GM12891 (cell line): Measurements from ENCODE around the gene C13orf42. TPM values are rescaled to one million over a fixed set of nuclear protein-coding genes. Genes with fewer than 3 reads are reported as not detected.

Experiments used
- DNase-seq: peaks from one replicate; pipeline ENCODE4 v3.0.0; 2011; ENCODE audit warnings: low spot score; ENCODE audit not compliant: insufficient read length
- FAIRE-seq: peaks from 2 replicates; lab custom pipeline; 2011; peaks lifted over from hg19 to GRCh38; lab: Jason Lieb, UNC
- PAX5 ChIP-seq: IDR thresholded peaks from 2 replicates; pipeline ENCODE4 v1.6.1; 2011; ENCODE audit warnings: low read length, moderate library complexity, mild to moderate bottlenecking; ENCODE audit not compliant: insufficient read depth, severe bottlenecking
- POLR2A ChIP-seq: IDR thresholded peaks from 2 replicates; pipeline ENCODE4 v1.6.1; 2011; ENCODE audit warnings: low read depth, low read length, control low read depth
- POLR2AphosphoS5 ChIP-seq: IDR thresholded peaks from 2 replicates; pipeline ENCODE4 v1.6.1; 2011; ENCODE audit warnings: low read depth, low read length, control low read depth
- POU2F2 ChIP-seq: IDR thresholded peaks from 2 replicates; pipeline ENCODE4 v1.6.1; 2011; ENCODE audit warnings: low read depth, mild to moderate bottlenecking, control low read depth, low read length, moderate library complexity
- SPI1 ChIP-seq: IDR thresholded peaks from 2 replicates; pipeline ENCODE4 v1.6.1; 2011; ENCODE audit warnings: low read depth, low read length, control low read depth
- TAF1 ChIP-seq: IDR thresholded peaks from 2 replicates; pipeline ENCODE4 v1.6.1; 2011; ENCODE audit warnings: low read depth, low read length, control low read depth
- polyA plus RNA-seq: library from polyadenylated mRNA; unstranded; fragments of >200 nt; gene quantifications from one replicate; pipeline ENCODE4 v1.2.1, GENCODE V29; 2012; ENCODE audit warnings: low read depth, missing spikeins, inconsistent platforms; ENCODE audit not compliant: missing spikeins

Gene C13orf42
- polyA plus RNA-seq, result 0.04 TPM

DNA sequence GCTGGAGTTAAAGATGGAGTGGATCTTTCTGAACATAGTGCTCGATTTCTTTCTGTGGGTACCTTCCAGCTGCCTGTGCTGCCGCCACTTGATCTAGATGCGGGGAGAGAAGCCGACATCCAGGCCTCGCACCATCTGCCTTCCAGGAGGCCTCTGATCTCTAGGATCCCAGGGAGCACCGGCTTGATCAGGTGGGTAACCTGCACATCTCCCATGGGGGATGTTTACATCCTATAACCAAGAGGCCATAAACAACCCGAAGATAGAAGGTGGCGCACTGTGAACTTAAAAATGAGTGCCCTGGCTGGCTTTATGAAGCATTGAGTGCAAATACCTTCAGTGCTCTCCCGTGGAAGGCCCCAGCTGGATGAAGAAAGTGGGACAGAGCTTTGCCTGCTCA lies at the start of gene C13orf42:
Gene C13orf42, minus strand, starts transcription at position 101 of the 400 bp plus-strand sequence. Its CDS starts 65 bp downstream, at position 36.
- FAIRE-seq (no peak), DNase-seq (no peak)
- TF ChIP-seq POU2F2 (no peak), TAF1 (no peak), POLR2AphosphoS5 (no peak), POLR2A (no peak), SPI1 (no peak), PAX5 (no peak)

DNA sequence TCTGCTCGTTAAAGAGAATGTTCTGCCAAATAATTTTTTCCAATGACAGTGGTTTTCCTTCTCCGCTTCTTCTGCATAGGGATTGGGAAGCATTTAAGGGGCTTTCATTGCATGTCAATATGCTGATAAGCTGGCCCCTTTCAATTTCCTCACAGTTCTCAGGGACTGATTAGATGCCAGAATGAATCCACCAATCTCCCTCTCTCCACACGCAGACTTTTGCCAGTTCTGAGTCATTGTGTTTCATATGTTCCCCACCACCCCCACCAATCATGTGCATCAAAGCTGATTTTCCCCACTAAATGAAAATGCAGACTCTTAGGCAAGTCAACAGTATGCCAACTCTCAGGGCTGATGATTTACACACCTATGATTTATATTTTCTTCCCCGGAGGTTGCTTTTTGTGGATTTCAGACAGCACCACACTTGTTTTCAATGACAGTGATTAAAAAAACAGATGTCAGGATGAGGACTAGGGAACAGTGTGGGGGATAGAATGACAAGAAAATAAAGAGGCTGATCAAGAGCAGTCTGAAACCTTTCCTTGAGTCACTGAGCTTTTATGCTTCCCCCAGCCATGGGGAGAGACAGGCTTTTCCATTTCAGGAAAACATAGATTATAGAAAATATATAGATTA lies 47.9 kb upstream of the C13orf42 start:
- DNase-seq (no peak), FAIRE-seq (no peak)
- no peak for TF ChIP-seq TAF1
- no peak for TF ChIP-seq POLR2AphosphoS5
- TF ChIP-seq POU2F2, result no peak
- TF ChIP-seq PAX5, result no peak
- no peak for TF ChIP-seq POLR2A
- no peak for TF ChIP-seq SPI1

DNA sequence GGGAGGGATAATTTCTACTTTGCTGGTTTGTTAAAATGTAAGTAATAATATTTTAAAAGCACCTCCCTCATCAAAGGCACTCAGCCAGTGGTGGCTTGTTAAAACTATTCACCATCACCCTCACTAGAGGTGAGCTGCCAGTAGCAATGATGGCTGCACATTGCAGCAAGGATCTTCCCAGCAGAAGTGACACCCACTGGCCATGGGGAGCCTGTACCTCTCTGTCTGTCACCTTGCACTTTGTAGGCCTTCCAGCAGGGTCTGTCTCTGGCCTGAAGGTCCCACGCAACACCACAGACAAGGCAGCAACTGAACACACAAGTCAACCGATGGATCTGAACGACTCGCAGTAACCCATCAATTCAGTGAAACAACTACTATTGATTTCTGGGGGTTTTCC lies 47.3 kb upstream of the C13orf42 start:
- TF ChIP-seq SPI1 (no peak), POLR2AphosphoS5 (no peak), TAF1 (no peak), POLR2A (no peak), POU2F2 (no peak), PAX5 (no peak)
- no peak for FAIRE-seq
- no peak for DNase-seq

DNA sequence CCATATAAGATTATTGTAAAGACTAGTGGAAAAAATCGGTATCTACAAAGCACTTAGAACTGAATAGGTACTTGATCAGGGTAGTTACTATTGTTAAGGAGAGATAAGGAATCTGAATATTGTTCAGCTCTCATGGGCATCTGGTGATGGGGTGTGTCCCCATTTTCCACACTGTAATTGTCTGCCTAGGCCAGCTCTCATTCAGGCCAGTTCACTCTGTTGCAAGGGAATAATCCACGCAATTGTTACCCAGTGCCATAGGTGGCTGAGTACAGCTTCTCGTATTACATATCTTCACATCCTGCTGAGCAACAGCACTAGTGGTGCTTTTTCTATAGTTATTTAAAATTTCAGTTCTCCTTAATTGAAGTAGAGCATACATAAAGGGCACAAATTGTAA lies 45.6 kb upstream of the C13orf42 start:
- no peak for FAIRE-seq
- no peak for DNase-seq
- TF ChIP-seq SPI1 (no peak), POLR2A (no peak), TAF1 (no peak), POLR2AphosphoS5 (no peak), POU2F2 (no peak), PAX5 (no peak)

DNA sequence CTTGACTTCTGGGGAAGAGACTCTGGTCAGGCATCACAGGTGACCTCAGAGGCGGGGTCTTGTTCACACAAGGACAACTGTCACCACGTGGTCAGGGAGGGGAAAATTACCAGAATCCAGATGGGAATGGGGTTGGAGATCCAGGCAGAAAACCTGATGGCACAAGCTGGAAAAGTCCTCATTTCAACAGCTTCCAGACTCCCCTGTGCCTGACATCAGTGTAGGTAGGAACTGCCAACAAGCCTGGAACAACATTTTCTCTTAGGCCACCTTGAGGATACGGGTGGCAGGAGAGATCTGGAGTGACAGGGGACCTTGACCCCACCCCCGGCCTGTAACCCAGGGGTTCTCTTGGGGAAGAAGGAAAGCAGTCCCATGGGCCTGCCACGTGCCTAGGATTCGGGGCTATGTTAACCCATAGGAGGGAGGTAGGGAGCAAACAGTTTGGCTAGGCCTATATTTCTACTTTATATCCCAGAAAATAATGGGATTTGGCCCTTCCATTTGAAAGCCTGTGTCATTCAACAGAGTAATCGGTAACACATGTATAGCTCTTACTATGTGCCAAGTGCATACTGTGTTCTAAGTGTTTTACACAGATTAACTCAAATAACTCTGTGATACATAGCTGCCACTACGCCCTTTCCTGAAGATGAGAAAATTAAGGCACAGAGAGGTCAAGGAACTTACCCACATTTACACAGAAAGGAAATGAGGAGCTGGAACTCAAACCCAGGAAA lies 44.9 kb upstream of the C13orf42 start:
- TF ChIP-seq POU2F2 (no peak), SPI1 (no peak), POLR2AphosphoS5 (no peak), TAF1 (no peak), PAX5 (no peak), POLR2A (no peak)
- DNase-seq (no peak), FAIRE-seq (no peak)

DNA sequence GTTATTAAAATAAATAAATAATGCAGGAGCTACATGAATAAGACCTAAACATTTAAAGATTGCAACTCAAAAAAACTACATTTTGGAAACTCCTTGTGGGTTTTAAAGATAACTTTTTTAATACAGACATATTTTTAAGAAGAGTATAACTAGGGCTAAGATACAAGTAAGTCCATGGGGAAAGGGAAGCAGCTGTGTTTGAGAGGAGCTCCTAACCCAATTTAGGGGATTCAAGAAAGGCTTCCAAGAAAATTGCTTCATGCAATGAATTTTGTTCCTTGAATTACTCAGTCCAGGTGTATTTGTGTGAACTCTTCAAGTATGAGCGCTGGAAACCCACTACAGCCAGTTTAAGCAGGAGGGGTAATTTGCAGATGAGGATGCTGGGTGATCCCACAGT lies 44.1 kb upstream of the C13orf42 start:
- no peak for DNase-seq
- no peak for TF ChIP-seq SPI1
- no peak for TF ChIP-seq POLR2AphosphoS5
- no peak for TF ChIP-seq POU2F2
- no peak for TF ChIP-seq TAF1
- no peak for TF ChIP-seq POLR2A
- no peak for TF ChIP-seq PAX5
- no peak for FAIRE-seq

DNA sequence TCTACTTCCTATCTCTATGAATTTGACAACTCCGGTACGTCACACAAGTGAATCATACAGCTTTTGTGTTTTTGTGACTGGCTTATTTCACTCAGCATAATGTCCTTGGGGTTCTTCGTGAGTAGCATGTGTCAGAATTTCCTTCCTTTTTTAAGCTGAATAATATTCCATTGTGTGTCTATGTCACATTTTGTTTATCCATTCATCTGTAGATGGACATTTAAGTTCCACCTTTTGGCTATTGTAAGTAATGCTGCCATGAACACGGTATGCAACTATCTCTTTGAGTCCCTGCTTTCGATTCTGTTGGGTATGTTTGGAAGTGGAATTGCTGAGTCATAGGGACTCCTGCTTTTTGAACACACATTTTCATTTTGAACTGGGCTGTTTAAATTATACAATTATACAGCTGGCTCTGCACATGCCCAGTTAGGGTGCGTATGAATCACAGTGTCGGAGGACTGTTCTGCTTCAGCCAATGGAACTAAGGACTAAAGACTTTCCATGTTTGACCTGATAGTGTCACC lies 43.0 kb upstream of the C13orf42 start:
- DNase-seq, result no peak
- FAIRE-seq, result no peak
- TF ChIP-seq POLR2A (no peak), POU2F2 (no peak), PAX5 (no peak), TAF1 (no peak), SPI1 (no peak), POLR2AphosphoS5 (no peak)

DNA sequence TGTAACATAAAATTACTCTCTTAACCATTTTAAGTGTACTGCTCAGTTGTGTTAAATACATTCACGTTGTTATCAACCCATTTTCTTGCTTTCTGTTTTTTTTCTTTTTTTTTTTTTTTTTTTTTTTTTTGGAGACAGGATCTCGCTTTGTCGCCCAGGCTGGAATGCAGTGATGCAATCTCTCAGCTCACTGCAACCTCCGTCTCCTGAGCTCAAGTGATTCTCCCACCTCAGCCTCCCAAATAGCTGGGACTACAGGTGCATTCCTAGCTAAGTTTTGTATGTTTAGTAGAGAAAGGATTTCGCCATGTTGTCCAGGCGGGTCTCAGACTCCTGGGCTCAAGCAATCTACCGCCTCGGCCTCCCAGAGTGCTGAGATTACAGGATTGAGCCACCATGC lies 42.5 kb upstream of the C13orf42 start:
- DNase-seq (no peak), FAIRE-seq (no peak)
- no peak for TF ChIP-seq POU2F2
- TF ChIP-seq SPI1, result no peak
- no peak for TF ChIP-seq POLR2A
- TF ChIP-seq TAF1, result no peak
- TF ChIP-seq POLR2AphosphoS5, result no peak
- TF ChIP-seq PAX5, result no peak

DNA sequence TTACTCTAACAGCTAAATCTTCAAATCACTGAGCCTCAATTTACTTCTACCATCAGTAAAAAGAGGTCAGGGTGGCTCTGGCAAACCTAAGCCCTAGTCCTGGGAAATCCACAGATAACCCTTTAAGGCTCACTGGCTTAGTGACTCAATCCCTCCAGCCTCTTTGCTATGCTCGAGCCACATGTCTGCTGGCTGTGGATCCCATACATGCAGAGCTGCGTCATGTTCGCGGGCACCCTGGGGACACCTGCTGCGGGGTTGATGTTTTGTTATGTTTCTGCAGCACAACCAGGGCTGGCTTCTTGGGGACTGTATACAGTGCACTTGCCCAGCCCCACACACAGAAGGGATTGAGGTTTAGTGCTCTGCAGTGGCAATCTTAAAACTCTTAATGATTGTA lies 41.6 kb upstream of the C13orf42 start:
- TF ChIP-seq TAF1 (no peak), SPI1 (no peak), POU2F2 (no peak), POLR2AphosphoS5 (no peak), PAX5 (no peak), POLR2A (no peak)
- FAIRE-seq (no peak), DNase-seq (no peak)

DNA sequence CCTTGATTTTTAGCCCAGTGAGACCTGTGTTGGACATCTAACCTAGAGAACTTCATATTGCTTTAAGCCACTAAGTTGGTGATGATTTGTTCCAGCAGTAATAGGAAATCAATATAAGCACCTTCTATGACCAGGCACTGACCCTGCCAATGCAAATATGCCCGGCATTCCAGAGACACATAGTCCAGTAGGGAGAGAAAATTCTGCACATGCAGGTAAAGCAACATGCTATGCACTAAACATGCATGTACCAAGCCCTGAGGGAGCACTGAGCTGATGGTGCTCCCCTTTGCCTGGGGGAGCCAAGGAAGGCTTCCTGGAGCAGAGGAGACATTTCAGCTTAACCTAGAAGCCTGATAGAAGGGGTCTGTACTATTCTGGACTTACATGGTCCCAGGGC lies 40.4 kb upstream of the C13orf42 start:
- TF ChIP-seq TAF1 (no peak), POLR2AphosphoS5 (no peak), PAX5 (no peak), POU2F2 (no peak), POLR2A (no peak), SPI1 (no peak)
- no peak for FAIRE-seq
- no peak for DNase-seq
